Measurements from ENCODE around the gene FXR1.

DNA sequence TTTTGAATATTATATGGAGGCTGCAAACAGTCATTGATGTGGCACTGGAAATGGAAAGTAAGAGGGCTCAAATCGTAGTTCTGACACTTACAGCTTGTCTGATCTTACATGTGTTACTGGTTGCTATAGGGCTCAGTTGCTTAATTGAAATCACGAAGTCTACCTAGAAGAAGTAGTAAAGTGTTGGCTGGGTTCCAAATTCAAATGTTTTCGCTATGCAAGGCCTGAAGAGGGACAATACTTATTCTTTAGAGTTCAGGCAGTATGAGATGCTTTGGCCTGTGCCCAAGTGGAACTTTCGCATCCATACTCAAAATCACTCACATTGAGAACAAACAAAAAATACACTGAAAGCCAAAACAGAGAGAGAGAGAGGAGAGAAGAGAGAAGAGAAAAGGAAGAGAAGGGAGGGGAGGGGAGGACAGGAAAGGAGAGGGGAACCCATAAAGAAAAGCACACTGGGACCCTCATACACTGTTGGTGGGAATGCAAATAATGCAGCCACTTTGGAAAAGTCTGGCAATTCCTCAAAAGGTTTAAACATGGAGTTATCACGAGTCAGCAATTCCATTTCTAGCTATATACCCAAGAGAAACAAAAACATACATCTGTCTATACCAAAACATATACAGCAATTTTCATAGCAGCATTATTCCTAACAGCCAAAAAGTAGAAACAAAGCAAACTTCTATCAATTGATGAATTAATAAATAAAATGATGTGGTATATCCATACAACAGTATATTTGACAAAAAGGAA lies 2.9 kb upstream of the FXR1 start:
- TF ChIP-seq, protein P1, sequence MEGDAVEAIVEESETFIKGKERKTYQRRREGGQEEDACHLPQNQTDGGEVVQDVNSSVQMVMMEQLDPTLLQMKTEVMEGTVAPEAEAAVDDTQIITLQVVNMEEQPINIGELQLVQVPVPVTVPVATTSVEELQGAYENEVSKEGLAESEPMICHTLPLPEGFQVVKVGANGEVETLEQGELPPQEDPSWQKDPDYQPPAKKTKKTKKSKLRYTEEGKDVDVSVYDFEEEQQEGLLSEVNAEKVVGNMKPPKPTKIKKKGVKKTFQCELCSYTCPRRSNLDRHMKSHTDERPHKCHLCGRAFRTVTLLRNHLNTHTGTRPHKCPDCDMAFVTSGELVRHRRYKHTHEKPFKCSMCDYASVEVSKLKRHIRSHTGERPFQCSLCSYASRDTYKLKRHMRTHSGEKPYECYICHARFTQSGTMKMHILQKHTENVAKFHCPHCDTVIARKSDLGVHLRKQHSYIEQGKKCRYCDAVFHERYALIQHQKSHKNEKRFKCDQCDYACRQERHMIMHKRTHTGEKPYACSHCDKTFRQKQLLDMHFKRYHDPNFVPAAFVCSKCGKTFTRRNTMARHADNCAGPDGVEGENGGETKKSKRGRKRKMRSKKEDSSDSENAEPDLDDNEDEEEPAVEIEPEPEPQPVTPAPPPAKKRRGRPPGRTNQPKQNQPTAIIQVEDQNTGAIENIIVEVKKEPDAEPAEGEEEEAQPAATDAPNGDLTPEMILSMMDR (IDR thresholded peaks at IDR 0.05): no peak
- no peak for TF ChIP-seq POLR2A (IDR thresholded peaks at IDR 0.05)
